Measurements from ENCODE around the gene GORASP2.

The GORASP2 gene

DNA sequence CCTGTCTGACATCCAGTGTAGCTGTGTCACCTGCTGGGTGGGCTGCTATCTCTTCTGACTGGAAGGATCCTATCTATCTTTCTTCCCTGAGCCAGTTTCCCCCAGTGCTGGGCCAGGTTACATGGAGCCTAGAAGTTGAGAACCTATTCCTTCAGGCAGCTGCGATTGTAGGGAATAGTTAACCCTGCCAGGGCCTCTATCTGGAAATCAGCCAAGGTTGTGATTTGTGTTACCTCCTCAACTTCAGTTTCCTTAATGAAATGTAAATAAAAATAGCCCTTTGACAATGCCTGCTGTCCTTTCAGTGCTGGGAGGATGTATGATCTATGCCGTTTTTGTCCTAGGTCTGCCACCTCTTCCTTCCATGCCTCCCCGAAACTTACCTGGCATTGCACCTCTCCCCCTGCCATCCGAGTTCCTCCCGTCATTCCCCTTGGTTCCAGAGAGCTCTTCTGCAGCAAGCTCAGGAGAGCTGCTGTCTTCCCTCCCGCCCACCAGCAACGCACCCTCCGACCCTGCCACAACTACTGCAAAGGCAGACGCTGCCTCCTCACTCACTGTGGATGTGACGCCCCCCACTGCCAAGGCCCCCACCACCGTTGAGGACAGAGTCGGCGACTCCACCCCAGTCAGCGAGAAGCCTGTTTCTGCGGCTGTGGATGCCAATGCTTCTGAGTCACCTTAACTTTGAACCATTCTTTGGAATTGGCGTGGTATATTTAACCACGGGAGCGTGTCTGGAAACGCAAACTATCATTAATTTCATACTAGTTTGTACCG, 36.6 kb downstream of the GORASP2 start:
- no peak for DNase-seq (ENCODE audit: low read depth in 2 of 2)

DNA sequence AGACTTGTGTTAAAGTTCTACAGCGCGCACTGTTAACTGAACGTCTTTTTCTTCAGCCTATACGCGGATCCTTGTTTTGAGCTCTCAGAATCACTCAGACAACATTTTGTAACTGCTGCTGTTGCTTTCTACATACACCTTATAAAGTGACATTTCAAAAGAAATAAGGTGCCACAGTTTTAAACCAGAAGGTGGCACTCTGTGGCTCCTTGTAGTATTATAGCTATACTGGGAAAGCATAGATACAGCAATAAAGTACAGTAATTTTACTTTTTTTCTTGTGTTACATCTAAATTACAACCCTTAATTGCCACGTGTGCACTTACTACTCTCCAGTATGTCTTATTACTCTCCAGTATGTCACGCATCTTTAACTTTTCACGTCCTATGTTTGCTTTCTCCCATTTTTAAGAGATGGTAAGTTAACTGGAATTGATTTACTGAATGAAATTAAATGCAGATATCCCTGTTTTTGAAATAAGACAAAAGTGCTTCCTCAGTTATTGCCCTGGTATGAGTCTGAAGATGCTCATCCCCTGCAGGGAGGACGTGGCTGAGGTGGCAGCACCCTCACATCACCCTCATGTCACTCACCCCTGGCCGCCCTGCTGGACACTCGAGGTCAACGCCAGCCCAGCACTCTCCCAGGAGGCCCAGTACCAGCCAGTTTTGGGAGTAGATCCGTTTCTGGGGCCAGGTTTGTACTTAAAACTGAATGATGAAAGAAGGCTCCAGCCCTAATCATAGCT, 37.8 kb downstream of the GORASP2 start:
- DNase-seq (ENCODE audit: low read depth in 2 of 2) = no peak

DNA sequence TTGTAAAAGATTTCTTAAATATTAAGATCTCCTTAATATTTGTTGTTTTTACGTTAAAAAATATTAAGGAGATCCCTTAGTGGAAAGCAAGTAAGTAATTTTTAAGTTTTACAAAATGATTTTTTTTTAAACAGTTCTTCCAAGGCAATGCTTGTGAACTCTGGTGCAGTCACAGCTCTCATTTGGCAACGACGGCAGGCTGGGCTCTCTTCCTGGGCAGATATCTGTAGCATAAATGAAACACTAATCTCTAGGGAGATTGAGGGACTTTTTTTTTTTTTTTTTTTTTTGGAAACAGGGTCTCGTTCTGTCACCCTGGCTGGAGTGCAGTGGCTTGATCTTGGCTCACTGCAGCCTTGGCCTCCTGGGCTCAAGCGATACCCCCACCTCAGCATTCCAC, 38.5 kb downstream of the GORASP2 start:
- DNase-seq (ENCODE audit: low read depth in 2 of 2) = no peak

DNA sequence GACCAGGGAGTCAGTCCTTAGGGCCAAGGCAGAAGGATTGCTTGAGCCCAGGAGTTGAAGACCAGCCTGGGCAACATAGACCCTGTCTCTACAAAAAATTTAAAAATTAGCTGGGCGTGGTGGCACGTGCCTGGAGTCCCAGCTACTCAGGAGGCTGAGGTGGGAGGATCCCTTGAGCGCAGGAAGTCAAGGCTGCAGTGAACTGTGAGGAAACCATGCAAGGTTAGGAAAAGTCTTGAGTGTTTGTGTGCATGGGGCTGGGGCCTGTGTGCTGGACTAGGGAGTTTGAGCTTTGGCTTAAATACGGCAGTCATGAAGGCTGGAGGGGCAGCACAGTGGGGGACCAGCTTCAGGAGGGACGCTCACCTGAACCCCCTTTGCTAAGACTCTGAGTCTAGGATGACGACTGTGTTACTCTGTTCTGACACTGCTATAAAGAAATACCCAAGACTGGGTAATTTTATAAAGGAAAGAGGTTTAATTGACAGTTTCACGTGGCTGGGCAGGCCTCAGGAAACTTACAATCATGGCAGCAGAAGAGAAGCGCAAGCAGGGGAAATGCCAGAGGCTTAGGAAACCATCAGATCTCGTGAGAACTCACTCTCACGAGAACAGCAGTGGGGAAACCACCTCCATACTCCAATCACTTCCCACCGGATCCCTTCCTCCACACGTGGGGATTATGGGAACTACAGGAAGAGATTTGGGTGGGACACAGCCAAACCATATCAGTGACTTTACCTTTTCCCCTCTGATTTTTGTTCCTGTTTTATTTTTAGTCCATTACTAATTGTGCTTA, 39.4 kb downstream of the GORASP2 start:
- no peak for DNase-seq (ENCODE audit: low read depth in 2 of 2)

DNA sequence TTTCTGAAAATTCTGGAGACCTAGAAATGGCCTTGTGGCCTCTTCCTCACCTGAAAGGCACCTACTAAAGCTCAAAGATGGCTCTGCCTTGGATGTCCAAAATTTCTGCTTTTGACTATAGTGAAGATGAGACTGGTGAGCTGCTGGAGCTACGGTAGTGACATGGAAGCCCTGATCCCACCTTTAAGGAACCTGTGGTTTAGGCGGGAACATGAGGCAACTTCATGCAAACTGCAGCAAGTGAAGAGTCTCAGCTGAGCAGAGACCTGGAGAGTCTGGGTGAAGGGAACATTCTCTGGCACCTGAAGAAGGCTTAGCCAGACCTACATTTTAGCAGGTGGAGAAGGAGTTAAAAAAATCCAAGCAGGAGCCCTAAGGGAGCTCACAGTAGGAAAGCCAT, 40.0 kb downstream of the GORASP2 start:
- no peak for DNase-seq (ENCODE audit: low read depth in 2 of 2)

DNA sequence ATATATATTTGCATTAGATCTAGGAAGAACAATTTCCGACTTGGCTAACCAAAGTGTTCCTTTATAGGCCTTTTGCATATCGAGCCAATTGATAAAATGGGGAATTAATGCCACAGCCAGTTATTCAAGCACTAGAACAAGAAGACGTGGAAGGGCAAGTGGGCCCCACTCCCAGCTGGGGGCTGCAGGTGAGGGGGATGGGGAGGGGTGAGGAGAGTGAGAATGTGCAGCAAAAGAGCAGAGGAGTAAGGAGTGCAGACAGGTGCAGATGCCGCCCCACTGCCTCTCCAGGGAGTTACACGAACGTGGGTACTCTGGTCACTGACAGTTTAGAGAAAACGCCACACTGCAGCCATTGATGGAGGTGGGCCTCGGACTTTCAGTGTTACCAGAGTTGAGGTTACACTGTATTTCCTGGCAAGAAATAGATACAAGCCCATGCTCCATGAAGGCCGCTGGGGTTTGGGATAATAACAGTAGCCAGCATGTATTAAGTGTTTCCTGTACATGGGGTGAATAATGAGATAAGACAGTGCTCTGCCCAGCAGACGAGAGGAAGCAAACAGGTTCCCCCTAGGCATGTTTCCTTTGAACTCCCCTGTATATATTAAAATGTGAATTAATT, 40.9 kb downstream of the GORASP2 start:
- no peak for DNase-seq (ENCODE audit: low read depth in 2 of 2)

DNA sequence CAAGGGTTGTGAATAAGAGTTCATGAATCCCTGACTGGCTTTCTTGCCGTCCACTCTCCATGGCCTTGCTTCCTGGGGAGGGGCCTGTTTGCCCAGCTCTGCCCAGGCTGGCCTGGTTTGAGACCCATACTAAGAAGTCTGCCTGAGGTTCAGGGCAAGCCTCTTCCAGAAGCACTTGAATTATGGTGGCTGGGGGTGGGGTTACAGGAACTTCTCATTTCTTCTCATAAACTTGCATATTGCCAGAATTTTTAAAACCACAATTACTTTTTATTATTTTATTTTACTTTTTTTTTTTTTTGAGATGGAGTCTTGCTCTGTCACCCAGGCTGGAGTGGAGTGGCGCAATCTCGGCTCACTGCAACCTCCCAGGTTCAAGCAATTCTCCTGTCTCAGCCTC, 42.0 kb downstream of the GORASP2 start:
- no peak for DNase-seq (ENCODE audit: low read depth in 2 of 2)

DNA sequence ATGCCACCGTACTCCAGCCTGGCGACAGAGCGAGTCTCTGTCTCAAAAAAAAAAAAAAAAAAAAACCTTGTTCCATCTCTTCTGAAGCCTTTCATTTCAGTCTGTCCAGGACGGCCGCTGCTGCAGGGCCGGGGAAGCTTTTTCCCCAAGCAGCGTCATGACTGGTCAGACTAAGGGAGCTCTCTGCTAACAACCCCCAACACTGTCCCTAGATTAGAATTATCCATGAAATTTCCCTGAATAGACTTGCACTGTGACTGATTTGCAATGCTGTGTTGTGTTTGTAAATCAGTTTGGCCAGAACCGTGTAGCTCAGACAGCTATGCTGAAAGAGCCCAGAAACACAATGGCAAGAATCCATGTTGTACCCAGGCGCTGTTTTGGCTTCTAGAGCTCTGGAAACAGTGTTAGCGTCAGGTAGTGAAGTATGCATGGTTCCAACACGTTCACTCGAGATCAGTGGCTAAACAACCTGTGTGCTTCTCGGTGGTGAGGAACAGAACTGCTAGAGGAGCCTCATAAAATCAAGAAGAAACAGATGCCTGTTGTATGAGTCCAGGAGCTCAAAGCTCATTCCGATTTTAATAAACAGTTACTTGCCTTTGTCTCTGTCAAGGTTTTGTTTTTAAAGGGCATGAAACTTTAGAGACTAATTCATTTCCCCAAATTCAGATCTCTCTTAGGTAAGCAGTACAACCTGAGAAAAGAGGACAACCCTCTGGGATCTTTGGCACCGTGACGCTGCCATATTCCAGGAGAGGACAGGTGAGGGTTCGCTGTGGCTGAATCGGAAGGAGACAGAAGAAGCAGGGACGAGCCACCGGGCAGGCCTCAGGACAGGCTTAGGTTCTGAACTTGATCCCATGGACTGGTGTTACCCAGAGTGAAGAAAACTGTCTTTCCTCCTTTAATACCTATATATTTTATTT, 43.5 kb downstream of the GORASP2 start:
- DNase-seq (ENCODE audit: low read depth in 2 of 2) = no peak

DNA sequence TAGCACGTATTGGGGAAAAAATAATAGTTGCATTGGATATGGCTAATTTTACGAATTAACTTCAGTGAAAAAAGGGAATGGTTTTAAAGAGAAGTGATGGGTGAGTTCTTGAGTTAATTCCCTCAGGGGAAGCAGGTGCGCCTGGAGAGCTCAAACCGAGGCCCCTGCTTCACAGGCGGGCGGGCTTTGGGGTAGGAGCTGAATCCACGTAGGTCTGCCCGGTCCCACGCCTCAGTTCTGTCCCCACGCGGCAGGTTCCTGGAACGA, 44.1 kb downstream of the GORASP2 start:
- DNase-seq (ENCODE audit: low read depth in 2 of 2) = no peak

DNA sequence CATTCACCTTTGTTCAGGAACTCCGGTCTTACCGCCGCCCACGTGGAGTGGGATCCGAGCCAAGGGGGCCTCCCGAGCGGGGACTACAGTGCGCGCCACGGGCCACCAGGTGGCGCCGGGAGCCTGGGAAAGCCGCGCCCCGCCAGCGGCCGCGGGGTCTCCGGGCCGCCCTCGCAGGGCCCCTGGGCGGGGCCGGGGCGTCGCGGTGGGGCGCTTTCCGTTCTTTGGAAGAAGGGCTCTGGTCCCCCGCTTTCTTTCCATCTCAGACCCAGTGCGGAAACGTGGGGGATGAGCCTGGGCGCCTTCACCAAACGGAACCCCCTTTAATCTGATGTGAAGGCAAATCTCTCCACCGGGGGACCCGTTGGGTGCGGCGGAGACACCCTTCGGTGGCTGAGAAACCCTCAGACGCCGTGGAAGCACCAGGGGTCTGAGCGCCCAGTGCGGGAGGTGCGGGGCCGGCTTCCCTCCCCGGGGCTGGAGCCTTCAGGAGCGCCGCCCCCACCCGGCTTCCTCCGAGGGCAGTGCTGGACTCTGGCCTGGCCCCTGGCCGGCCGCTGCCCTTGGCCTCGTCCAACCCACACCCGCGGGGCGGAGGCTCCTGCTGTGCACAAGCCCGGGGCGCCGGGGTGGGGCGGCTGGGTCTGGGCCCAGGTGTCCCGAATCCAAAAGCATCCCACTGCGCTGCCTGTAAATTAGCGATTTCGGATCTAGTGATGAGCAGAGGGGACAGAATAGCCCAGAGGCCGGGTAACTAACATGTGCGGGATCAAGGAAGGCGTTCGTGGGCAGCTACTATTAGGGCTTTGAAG, 44.6 kb downstream of the GORASP2 start:
- DNase-seq (ENCODE audit: low read depth in 2 of 2) = peak; percentile 80 to 88

DNA sequence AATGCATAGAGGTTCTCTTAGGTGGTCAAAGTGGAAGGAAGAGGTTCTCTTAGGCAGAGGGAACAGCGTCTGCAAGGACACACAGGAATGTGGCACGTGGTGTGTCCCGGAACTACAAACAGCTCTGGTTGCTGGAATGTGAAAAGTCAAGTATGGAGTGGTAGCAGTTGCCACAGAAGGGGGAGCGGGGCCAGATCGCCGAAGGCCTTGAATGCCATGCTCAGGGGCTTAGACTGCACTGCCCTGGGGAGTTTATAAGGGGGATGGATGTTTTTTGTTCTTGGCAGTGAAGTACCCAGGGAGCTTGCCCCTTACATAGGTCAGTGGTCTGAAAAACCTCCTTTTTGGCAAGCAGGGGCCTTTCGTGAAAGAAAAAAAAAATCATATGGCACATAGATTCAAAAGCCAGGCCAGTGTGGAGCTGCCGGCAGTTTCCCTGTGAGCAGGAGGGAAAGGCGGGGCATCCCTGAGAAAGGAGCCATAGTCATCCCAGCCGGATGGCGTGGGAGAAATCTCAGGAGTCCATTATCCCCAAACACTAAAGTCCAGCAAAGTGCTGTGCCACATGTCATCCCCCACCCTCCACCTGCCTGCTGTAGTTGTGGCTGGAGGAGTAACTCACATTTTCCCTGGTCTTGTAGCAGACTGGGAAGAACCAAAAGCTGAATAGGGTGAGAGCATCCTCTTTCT, 45.4 kb downstream of the GORASP2 start:
- no peak for DNase-seq (ENCODE audit: low read depth in 2 of 2)

DNA sequence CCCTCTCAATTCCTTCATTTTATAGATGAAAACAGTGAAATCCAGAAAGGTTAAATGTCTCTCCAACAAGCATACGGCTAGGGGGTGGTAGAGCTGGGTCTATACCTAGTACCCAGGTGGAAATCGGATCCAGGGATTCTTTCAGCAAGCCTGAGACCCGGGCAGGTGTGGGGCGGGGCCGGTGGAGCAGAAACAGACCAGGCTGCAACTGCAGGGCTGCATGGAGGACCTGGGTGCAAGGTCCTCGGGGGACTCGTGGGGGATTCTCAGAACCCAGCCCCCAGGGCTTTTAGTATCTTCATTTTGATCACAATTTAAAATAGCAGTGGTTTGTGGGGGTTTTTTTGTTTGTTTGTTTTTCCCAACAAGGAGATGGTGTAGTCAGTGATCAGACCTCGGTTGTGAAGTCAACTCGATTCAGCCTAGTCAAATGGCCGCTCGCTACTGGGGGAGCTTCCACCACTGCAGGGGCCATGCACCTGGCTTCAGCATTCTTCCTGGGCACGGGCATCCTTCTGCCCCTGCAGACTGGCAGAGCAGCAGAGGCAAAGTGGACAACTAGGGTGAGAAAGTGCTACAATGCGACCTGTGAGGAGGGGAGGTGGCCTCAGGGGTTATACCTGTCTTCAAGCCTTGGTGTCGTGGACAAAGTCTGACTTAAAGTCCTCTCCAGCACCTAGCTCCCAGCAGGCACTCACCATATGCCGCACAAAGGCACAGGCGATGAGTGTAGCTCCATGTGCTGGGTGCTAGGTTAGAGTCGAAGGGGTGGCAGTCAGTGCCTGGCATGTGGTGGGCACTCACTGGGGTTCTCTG, 46.3 kb downstream of the GORASP2 start:
- DNase-seq (ENCODE audit: low read depth in 2 of 2) = no peak

DNA sequence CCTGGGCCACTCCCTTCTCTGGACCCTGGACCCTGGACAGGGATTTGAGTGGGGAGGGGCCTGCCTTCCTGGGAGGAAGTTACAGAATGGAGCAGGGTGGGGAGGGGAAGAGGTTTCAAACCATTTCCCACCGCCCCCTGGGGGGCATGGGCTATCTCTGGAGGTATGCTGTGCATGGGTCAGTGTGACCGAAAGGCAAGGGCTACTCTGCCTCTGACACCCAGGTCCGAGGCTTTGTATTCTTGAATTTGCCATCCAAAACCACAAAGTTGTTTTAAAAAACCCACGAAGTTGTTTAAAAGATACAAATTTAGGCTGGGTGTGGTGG, 46.9 kb downstream of the GORASP2 start:
- DNase-seq (ENCODE audit: low read depth in 2 of 2) = no peak

DNA sequence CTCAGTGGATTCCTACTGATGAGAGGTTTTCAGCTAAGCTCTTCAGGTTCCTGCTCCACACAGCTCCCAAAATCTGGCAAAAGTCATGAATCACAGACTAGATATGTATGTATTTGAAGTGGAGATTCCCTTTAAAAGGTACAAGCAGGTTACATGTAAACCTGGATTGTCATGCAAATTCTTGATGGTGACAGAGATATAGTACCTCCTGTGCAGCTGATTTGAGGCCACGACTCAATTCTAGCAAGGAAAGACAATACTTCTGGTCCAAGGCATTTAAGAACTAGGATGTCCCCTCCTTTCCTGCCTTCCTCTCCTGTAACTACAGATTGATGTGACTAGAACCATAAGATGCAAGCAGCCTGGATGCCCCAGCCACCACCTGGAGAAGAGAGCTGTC, 55.0 kb downstream of the GORASP2 start:
- DNase-seq (ENCODE audit: low read depth in 2 of 2) = no peak

DNA sequence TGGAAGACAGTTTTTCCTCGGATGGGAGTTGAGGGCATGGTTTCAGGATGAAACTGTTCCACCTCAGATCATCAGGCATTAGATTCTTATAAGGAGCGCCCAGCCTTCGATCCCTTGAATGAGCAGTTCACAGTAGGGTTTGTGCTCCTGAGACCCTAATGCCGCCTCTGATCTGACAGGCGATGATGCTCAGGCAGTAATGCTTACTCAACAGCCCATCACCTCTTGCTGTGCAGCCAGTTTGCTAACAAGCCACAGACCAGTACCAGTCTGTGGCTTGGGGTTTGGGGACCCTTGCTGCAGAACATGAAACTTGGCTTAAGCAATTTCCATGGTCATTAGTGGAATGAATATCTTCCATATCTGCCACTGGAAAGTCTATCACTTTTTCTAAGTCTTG, 56.4 kb downstream of the GORASP2 start:
- DNase-seq (ENCODE audit: low read depth in 2 of 2) = no peak

DNA sequence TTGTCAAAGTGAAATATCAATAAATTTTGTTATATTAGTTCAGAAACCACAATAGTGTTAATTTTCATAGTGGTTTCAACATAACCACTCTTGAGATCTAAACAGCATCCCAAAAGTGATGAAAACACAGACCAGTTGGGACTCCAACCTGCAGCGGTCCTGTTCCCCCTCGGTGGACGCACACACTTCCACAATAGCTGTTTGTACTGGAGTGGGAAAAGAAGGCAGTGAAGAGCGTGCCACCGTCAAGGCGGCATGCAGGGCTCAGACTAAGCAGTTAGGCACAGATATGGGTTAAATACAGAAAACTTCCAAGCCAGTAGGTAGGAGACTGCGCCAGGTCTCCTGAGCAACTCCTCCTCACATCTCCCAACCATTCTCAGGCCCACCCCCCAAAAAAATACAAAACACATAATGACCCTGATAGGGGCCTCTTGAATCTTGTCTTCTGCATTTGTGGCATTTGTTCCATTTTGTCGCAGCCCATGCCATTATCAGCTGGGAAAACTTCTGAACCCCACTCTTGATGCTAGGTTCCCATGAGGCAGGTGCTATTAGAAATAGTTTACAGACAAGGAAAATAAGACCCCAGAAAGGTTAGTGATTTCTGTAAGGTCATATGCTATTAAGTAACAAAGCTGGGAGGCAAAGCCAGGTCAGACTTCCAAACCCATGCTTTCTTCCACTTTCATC, 57.7 kb downstream of the GORASP2 start:
- no peak for DNase-seq (ENCODE audit: low read depth in 2 of 2)

DNA sequence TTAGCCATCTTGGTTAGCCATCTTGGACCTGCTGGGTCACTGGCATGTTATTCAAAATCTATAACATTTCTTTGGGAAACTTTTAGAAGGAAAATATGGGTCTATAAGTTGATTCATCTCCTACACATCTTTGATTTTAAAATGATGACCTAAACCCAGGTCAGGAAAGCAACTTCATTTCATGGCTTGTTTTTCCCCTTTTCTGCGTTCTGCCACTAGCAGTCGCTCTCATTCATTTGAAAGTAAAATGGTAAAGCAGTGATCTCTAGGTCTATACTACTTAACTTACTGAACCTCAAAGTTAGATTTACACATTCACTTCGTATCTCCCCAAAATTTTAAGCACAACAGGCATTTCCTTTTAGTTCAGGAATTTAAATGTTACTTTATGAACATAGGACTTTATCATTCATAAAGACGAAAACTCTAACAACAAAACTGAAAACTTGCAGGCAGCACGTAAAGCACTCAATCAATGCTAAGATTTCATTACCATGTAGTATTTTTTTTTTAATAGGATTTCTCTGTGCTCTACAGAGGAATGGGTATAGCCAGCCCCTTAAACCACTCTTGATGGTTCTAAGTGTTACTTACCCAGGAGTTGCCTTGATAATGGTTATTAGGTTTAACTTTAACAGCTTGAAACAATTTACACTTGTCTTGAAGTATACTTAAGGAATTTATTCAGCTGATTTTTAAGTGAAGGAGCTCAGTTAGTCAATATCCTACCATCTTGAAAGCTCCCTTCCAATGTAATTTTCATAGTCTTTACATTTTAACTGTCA, 62.5 kb downstream of the GORASP2 start:
- no peak for DNase-seq (ENCODE audit: low read depth in 2 of 2)

DNA sequence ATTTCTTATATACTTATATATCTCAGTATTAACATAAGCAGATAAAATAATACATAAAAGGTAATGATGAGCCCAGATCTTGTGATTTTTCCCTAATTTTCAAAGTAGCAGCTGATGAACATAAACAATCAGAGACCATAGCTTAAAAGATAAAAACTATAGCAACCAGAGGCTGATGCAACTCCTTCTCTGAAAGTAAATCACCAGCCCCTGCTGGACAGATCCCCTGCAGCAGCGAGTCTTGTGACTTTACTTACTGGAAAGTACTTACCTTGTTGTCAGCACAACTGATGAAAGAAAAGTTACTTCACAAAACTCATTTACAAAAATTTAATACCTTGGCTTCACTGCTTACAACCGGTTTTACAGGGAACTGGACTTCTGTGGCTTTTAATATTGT, 67.3 kb downstream of the GORASP2 start:
- DNase-seq (ENCODE audit: low read depth in 2 of 2) = no peak
